GM12864 (cell line): ENCODE results near the gene MEX3D.
"Not testable (repeated sequence)": the region's sequence is repeated elsewhere in the genome, so short reads cannot be mapped to it uniquely, and the experiment has no call there.

Experiments
- DNase-seq: peaks from one replicate; pipeline ENCODE4 v3.0.0-alpha.2; 2011; ENCODE audit warnings: low read depth
- H3K4me3 ChIP-seq: 2 replicates; pipeline ENCODE4 v1.5.1; 2011; ENCODE audit warnings: mild to moderate bottlenecking, low read depth, low read length, control low read depth
- CTCF ChIP-seq: IDR thresholded peaks from 2 replicates; pipeline ENCODE4 v1.5.1; 2011; ENCODE audit warnings: low read depth, mild to moderate bottlenecking, moderate library complexity, low read length, control low read depth, inconsistent platforms; ENCODE audit errors: missing control alignments

The MEX3D gene

GRCh38 chr19:1522838-1523237 lies 45.3 kb downstream of the MEX3D start:
- DNase-seq = no peak
- no peak for TF ChIP-seq CTCF
- H3K4me3 ChIP-seq = no peak overlapping the region

- H3K4me3 ChIP-seq = no peak overlapping the region
- no peak for TF ChIP-seq CTCF
- no peak for DNase-seq
Measured at GRCh38 chr19:1522061-1522460, 46.1 kb downstream of the MEX3D start.

- no peak overlapping the region for H3K4me3 ChIP-seq
- TF ChIP-seq CTCF = no peak
- no peak for DNase-seq
Measured at GRCh38 chr19:1521636-1522035, 46.5 kb downstream of the MEX3D start.

- no peak for TF ChIP-seq CTCF
- no peak for DNase-seq
- no peak overlapping the region for H3K4me3 ChIP-seq
Measured at GRCh38 chr19:1520203-1520780, 47.8 kb downstream of the MEX3D start.

- not testable (repeated sequence) for DNase-seq, H3K4me3 ChIP-seq
Measured at GRCh38 chr19:1519802-1520201, 48.3 kb downstream of the MEX3D start.

- H3K4me3 ChIP-seq = no peak overlapping the region
- TF ChIP-seq CTCF = no peak
- no peak for DNase-seq
Measured at GRCh38 chr19:1518471-1518870, 49.7 kb downstream of the MEX3D start.

GRCh38 chr19:1516395-1516753 lies 51.8 kb downstream of the MEX3D start:
- TF ChIP-seq CTCF = no peak
- DNase-seq = no peak

More at GRCh38 chr19:1516395-1516753, 51.8 kb downstream of the MEX3D start:
- H3K4me3 ChIP-seq = no peak overlapping the region
